NCI-H187 (cell line): ENCODE measurements around the gene GLS.

Source experiments
- DNase-seq, 2 experiments: peaks; one replicate each; lab custom pipeline; 2025; lab: John Stamatoyannopoulos, UW

The GLS gene

GRCh38 chr2:190887089-190887488, 6.5 kb downstream of the GLS start:
- no peak for DNase-seq

GRCh38 chr2:190888449-190888848, 7.8 kb downstream of the GLS start:
- no peak for DNase-seq

DNA sequence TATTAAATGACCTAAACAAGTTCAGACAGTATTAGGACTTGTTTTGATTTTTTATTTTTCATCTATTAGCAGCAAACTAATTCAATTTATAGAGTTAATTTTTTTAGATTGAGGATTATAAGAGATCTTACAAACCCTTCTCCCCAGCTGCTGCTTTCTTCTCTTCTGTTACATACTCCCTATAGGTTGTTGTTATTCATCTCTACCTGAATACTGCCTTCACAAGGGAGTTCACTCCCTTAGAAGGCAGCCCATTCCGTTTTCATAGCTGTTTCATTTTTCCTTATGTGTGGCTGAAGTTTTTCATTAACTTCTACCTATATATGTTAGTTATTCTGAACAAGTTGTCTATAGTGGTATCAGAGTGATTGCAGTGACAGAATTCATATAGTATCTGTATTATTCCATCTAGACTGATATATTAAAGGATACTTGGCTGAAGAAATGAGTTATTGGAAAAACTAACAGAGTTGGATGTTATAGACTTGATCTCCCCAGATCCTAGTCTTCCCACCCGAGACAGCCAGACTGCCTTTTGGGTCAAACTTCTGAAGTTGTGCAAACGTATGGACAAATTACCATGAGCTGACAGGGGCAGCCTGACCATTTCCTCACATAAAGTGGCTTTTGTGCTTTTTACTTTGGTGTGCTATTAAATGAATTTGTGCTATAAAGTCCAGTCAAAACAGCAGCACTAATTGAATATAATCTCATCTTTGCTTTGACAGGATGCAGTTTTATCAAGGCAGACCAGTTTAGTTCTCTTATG, 8.7 kb downstream of the GLS start:
- no peak for DNase-seq

DNA sequence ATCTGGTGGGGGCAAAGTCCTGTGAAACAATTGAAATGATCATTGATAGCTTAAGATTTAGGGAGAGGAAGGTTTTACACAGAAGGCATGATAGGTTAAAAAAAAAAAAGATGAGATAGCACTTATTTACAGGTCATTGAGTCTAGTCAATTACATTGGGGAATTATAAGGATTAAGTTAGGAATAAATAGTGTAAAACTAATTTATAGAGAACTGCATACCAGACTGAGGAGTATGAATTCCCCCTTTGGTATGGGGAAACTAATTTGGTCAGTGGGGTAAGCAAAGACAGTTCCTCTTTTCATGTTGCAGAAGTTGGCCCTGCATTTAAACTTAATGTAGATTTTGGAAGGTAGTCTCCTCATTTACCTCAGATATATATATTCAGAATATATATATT, 10.8 kb downstream of the GLS start:
- no peak for DNase-seq

- no peak for DNase-seq
Observed at GRCh38 chr2:190891889-190892288, 11.3 kb downstream of the GLS start.

GRCh38 chr2:190893157-190893556, 12.5 kb downstream of the GLS start:
- DNase-seq, result no peak

DNA sequence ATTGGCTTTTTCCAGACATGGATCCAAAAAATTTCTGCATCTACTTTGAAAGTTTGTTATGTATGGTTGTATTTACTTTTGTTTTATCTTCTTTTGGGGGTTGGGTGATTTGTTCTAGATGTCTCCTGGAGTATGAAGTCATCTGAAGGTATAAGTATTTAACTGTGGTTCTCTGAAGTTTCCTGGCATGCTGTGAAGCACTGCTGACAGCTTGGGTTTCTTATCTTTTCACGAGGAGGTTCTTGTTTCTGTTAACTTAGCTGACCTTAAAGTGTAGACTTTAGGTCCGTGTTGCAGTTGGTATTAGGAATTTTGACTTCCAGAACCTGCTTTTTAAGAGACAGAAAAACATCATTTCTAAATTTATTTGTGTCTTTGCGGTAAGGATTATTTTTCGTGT, 15.9 kb downstream of the GLS start:
- DNase-seq, result no peak

- no peak for DNase-seq
Observed at GRCh38 chr2:190903693-190904450, 23.3 kb downstream of the GLS start.

- DNase-seq, result no peak
Observed at GRCh38 chr2:190904640-190905261, 24.1 kb downstream of the GLS start.

DNA sequence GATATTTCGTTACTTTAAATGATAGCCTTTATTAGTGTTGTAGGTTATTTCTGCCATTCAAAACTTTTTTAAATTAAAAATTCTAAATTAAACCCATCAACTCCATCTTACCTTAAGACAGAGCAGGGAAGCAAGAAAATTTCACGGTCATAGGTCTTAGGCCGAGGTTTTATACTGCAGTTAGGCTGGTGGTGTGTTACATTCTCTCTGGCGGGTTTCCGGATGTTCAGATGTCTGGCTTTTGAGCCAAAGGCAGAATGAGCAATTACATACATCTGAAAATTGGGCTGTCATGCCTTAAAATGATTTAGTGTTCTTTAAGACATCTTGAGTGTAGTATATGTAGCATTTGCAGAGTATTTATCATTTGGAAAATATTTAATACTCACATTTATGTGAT, 27.9 kb downstream of the GLS start:
- no peak for DNase-seq

DNA sequence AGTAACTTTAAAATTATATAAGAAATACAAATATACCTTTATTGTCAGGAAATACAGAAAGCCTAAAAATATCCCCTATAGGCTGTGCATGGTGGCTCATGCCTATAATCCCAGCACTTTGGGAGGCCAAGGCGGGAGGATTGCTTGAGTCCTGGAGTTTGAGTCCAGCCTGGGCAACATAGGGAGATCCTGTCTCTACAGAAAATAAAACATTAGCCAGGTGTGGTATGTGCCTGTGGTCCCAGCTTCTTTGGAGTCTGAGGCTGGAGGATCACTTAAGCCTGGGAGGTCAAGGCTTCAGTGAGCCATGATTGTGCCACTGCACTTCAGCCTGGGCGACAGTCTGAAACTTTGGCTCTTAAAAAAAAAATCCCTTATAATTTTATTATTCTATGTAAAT, 29.1 kb downstream of the GLS start:
- no peak for DNase-seq

DNA sequence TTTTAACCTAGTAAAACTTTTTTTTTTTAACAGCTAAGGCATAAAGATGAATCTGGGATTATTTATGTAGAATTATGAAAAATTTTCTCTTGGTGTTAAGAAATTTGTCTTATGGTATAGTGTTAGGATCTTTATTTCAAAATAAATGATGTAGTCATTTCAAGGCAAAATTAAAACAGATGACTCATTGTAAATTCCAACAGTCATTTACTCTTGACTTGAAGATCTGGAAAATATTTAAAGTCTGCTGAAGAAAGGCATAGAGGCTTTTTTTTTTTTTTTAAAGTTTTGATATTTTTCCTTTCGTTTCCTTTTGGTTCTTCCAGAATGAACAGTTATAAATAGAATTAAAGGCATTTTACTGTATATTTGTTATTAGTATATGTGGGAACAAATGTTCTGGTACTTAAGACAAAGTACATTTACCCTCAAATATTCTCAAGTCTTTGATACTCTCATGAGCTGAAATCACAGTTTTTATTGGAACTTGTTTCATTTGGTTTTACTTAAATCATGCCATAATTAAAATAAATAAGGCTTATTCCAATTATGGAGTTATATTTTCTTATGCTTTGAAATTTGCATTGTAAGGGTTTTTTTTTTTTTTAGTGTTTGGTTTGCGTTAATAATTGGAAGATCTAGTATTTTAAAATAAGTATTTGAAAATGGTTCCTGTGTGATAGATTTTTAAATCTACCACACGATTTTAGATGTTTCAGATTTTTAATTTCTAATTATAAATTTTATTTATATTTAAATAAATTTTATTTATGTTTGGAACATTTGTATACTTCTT, 29.9 kb downstream of the GLS start:
- no peak for DNase-seq

GRCh38 chr2:190911813-190912212, 31.2 kb downstream of the GLS start:
- DNase-seq, result no peak

- no peak for DNase-seq
Observed at GRCh38 chr2:190912726-190913125, 32.1 kb downstream of the GLS start.

- DNase-seq, result no peak
Observed at GRCh38 chr2:190913725-190914124, 33.1 kb downstream of the GLS start.

DNA sequence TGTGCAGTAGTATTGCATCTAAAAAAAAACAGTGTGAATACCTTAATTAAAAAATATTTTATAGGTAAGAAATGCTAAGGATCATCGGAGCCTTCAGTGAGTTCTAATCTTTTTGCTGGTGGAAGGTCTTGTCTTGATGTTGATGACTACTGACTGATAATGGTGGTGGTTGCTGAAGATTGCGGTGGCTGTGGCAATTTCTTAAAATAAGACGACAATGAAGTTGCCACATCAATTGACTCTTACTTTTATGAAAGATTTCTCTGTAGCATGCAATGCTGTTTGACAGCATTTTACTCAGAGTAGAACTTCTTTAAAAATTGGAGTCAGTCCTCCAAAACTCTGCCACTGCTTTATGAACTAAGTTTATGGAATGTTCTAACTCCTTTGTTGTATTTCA, 36.2 kb downstream of the GLS start:
- no peak for DNase-seq

GRCh38 chr2:190920085-190920484, 39.5 kb downstream of the GLS start:
- no peak for DNase-seq

DNA sequence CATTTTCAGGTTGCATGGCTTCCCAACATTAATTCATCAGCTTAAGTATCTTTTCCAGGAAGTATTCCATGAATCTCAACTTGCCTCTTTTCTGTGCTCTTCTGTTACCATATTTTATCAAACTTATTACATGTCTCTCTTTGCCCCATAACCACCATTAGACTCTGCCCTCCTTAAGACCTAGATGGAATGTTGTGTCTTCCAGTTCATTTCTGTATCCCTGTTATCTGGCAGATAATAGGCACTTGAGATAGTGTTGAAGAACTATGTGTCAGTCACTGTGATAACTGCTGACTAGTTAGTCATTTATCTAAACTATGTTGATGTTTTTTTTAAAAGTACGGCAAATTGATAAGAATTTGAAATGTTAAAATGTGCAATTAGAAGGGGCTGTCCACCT, 41.8 kb downstream of the GLS start:
- DNase-seq, result no peak

- no peak for DNase-seq
Observed at GRCh38 chr2:190927301-190927700, 46.7 kb downstream of the GLS start.

GRCh38 chr2:190929919-190930318, 49.3 kb downstream of the GLS start:
- DNase-seq, result no peak

- no peak for DNase-seq
Observed at GRCh38 chr2:190930411-190930810, 49.8 kb downstream of the GLS start.

DNA sequence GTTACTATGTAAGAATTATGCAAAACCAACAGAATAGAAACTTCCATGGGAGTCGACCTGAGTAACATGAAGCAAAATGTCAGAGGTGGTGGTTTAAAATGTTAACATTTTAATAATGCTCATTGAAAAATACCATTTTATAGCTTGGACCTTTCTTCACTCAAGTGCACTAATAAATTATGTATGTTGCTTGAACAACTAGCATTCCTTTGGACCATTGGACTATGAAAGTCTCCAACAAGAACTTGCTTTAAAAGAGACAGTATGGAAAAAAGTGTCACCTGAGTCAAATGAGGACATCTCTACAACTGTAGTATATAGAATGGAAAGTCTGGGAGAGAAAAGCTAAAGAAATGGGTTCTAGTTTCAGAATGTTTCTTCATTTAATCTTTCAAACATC, 51.9 kb downstream of the GLS start:
- no peak for DNase-seq
